Stimulated activated naive CD8-positive, alpha-beta T cell treated with anti-CD3 and anti-CD28 coated beads, Interleukin-15, Interleukin-2, amounts not matched to agents 100 ng/mL and 50 ng/mL, for 24 hours (primary cell): ENCODE results near the gene PPFIA1.

ENCODE experiments used
- H3K27ac Mint-ChIP-seq: one replicate; pipeline ENCODE4 v1.8.0; 2021; ENCODE audit warnings: mild to moderate bottlenecking, mixed read lengths
- H3K27me3 Mint-ChIP-seq: one replicate; pipeline ENCODE4 v1.8.0; 2021; ENCODE audit warnings: mixed read lengths
- H3K36me3 Mint-ChIP-seq: one replicate; pipeline ENCODE4 v1.8.0; 2021; ENCODE audit warnings: low read depth, mixed read lengths
- H3K4me1 Mint-ChIP-seq: one replicate; pipeline ENCODE4 v1.8.0; 2021; ENCODE audit warnings: low read depth, mixed read lengths
- H3K4me3 Mint-ChIP-seq: one replicate; pipeline ENCODE4 v1.8.0; 2021; ENCODE audit warnings: mild to moderate bottlenecking, mixed read lengths
- H3K9me3 Mint-ChIP-seq: one replicate; pipeline ENCODE4 v1.8.0; 2021; ENCODE audit warnings: mixed read lengths

The PPFIA1 gene

GRCh38 chr11:70298243-70298915 is 27.9 kb downstream of the PPFIA1 start:
- Mint-ChIP-seq H3K4me3 (no peak overlapping the region), H3K9me3 (no peaks in the 10 kb centered on the region), H3K36me3 (peaks cover 59% of the 10 kb centered on the region), H3K27ac (no peak overlapping the region), H3K27me3 (no peaks in the 10 kb centered on the region), H3K4me1 (peaks cover 9% of the 10 kb centered on the region)

- Mint-ChIP-seq H3K27ac (no peak overlapping the region), H3K4me3 (no peak overlapping the region), H3K36me3 (peaks cover 51% of the 10 kb centered on the region), H3K9me3 (no peaks in the 10 kb centered on the region), H3K4me1 (peaks cover 9% of the 10 kb centered on the region), H3K27me3 (no peaks in the 10 kb centered on the region)
Measured at GRCh38 chr11:70299636-70300035, 29.1 kb downstream of the PPFIA1 start.

GRCh38 chr11:70301191-70301590 is 30.7 kb downstream of the PPFIA1 start:
- H3K4me3 Mint-ChIP-seq = no peak overlapping the region
- H3K4me1 Mint-ChIP-seq = peaks cover 9% of the 10 kb centered on the region
- H3K27ac Mint-ChIP-seq = no peak overlapping the region
- H3K9me3 Mint-ChIP-seq = no peaks in the 10 kb centered on the region
- H3K27me3 Mint-ChIP-seq = no peaks in the 10 kb centered on the region
- H3K36me3 Mint-ChIP-seq = peaks cover 51% of the 10 kb centered on the region

- H3K9me3 Mint-ChIP-seq = no peaks in the 10 kb centered on the region
- H3K27ac Mint-ChIP-seq = no peak overlapping the region
Measured at GRCh38 chr11:70301721-70302418, 31.4 kb downstream of the PPFIA1 start.

GRCh38 chr11:70302419-70302752 is 31.9 kb downstream of the PPFIA1 start:
- peaks cover 43% of the 10 kb centered on the region for H3K36me3 Mint-ChIP-seq
- H3K27me3 Mint-ChIP-seq = no peaks in the 10 kb centered on the region

More at GRCh38 chr11:70301721-70302418, 31.4 kb downstream of the PPFIA1 start:
- Mint-ChIP-seq H3K27me3 (no peaks in the 10 kb centered on the region), H3K36me3 (peaks cover 49% of the 10 kb centered on the region), H3K4me3 (no peak overlapping the region), H3K4me1 (peaks cover 8% of the 10 kb centered on the region)

GRCh38 chr11:70303070-70303469 is 32.6 kb downstream of the PPFIA1 start:
- peaks cover 37% of the 10 kb centered on the region for H3K36me3 Mint-ChIP-seq
- no peaks in the 10 kb centered on the region for H3K27me3 Mint-ChIP-seq
- no peak overlapping the region for H3K27ac Mint-ChIP-seq
- H3K4me3 Mint-ChIP-seq = no peak overlapping the region
- H3K9me3 Mint-ChIP-seq = no peaks in the 10 kb centered on the region
- H3K4me1 Mint-ChIP-seq = no peaks in the 10 kb centered on the region

More at GRCh38 chr11:70302419-70302752, 31.9 kb downstream of the PPFIA1 start:
- Mint-ChIP-seq H3K4me1 (peaks cover 3% of the 10 kb centered on the region), H3K4me3 (no peak overlapping the region), H3K27ac (no peak overlapping the region), H3K9me3 (no peaks in the 10 kb centered on the region)

GRCh38 chr11:70304208-70304603 is 33.7 kb downstream of the PPFIA1 start:
- Mint-ChIP-seq H3K27ac (no peak overlapping the region), H3K36me3 (peaks cover 31% of the 10 kb centered on the region), H3K9me3 (no peaks in the 10 kb centered on the region), H3K4me3 (no peak overlapping the region), H3K27me3 (no peaks in the 10 kb centered on the region), H3K4me1 (no peaks in the 10 kb centered on the region)

- peaks cover 32% of the 10 kb centered on the region for H3K36me3 Mint-ChIP-seq
- no peak overlapping the region for H3K4me3 Mint-ChIP-seq
- H3K27ac Mint-ChIP-seq = no peak overlapping the region
- no peaks in the 10 kb centered on the region for H3K4me1 Mint-ChIP-seq
- H3K27me3 Mint-ChIP-seq = no peaks in the 10 kb centered on the region
- no peaks in the 10 kb centered on the region for H3K9me3 Mint-ChIP-seq
Measured at GRCh38 chr11:70305501-70305900, 35.0 kb downstream of the PPFIA1 start.

GRCh38 chr11:70306586-70307033 is 36.1 kb downstream of the PPFIA1 start:
- Mint-ChIP-seq H3K4me1 (peaks cover 2% of the 10 kb centered on the region), H3K9me3 (no peaks in the 10 kb centered on the region), H3K27me3 (no peaks in the 10 kb centered on the region), H3K27ac (no peak overlapping the region), H3K36me3 (peaks cover 30% of the 10 kb centered on the region), H3K4me3 (no peak overlapping the region)

- H3K27me3 Mint-ChIP-seq = no peaks in the 10 kb centered on the region
- H3K9me3 Mint-ChIP-seq = no peaks in the 10 kb centered on the region
- H3K4me1 Mint-ChIP-seq = peaks cover 4% of the 10 kb centered on the region
- no peak overlapping the region for H3K27ac Mint-ChIP-seq
- no peak overlapping the region for H3K4me3 Mint-ChIP-seq
- peaks cover 26% of the 10 kb centered on the region for H3K36me3 Mint-ChIP-seq
Measured at GRCh38 chr11:70307176-70307575, 36.7 kb downstream of the PPFIA1 start.

GRCh38 chr11:70311616-70312015 is 41.1 kb downstream of the PPFIA1 start:
- H3K27me3 Mint-ChIP-seq = no peaks in the 10 kb centered on the region
- H3K4me1 Mint-ChIP-seq = peaks cover 8% of the 10 kb centered on the region
- peak overlapping the region; percentile 71 for H3K27ac Mint-ChIP-seq
- no peak overlapping the region for H3K4me3 Mint-ChIP-seq
- no peaks in the 10 kb centered on the region for H3K9me3 Mint-ChIP-seq
- peaks cover 55% of the 10 kb centered on the region for H3K36me3 Mint-ChIP-seq

GRCh38 chr11:70312401-70313357 is 42.2 kb downstream of the PPFIA1 start:
- Mint-ChIP-seq H3K36me3 (peaks cover 61% of the 10 kb centered on the region), H3K27ac (no peak overlapping the region), H3K27me3 (no peaks in the 10 kb centered on the region), H3K9me3 (no peaks in the 10 kb centered on the region), H3K4me1 (peaks cover 8% of the 10 kb centered on the region), H3K4me3 (no peak overlapping the region)

- Mint-ChIP-seq H3K27me3 (no peaks in the 10 kb centered on the region), H3K36me3 (peaks cover 58% of the 10 kb centered on the region), H3K9me3 (no peaks in the 10 kb centered on the region), H3K4me3 (no peak overlapping the region), H3K4me1 (peaks cover 8% of the 10 kb centered on the region), H3K27ac (no peak overlapping the region)
Measured at GRCh38 chr11:70313945-70314344, 43.5 kb downstream of the PPFIA1 start.

- Mint-ChIP-seq H3K4me3 (no peak overlapping the region), H3K9me3 (no peaks in the 10 kb centered on the region), H3K36me3 (peaks cover 53% of the 10 kb centered on the region), H3K27ac (no peak overlapping the region), H3K4me1 (peaks cover 8% of the 10 kb centered on the region), H3K27me3 (no peaks in the 10 kb centered on the region)
Measured at GRCh38 chr11:70314730-70315129, 44.2 kb downstream of the PPFIA1 start.

- H3K27ac Mint-ChIP-seq = no peak overlapping the region
- no peak overlapping the region for H3K4me3 Mint-ChIP-seq
- no peaks in the 10 kb centered on the region for H3K9me3 Mint-ChIP-seq
- H3K36me3 Mint-ChIP-seq = peaks cover 46% of the 10 kb centered on the region
- no peaks in the 10 kb centered on the region for H3K27me3 Mint-ChIP-seq
- H3K4me1 Mint-ChIP-seq = peaks cover 8% of the 10 kb centered on the region
Measured at GRCh38 chr11:70315716-70316115, 45.2 kb downstream of the PPFIA1 start.
